Measurements from ENCODE around the gene DNAH6.

DNAH6 gene

DNA sequence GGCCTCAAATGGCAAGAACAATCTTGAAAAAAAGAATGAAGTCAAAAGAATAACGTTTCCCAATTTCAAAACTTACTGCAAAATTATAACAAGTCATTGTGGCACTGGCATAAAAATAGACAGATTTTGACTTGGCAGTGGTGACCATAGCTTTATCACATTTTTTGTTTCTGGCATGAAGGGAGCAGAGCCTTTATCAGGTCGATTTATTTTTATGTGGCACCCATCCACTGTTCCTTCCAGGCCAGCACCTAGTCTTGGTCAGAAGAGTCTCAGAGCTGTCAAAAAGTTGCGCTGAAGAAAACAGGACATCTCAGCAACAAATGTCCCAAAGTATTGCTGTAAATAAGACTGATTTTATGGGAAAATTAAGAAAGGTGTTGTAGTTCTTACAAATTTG is 272.2 kb downstream of the DNAH6 start:
- Histone ChIP-seq H3K9me3 (no peaks in the 10 kb centered on the region), H3K4me3 (ENCODE audit: low read depth in 1 of 2, low read length in 1 of 2) (no peak overlapping the region), H3K27me3 (no peaks in the 10 kb centered on the region), H3K27ac (no peak overlapping the region), H3K36me3 (no peaks in the 10 kb centered on the region), H3K4me1 (ENCODE audit: control insufficient read depth in 1 of 2, insufficient read depth in 1 of 2, low read depth in 1 of 2, low read length in 1 of 2) (no peaks in the 10 kb centered on the region)
- TF ChIP-seq, protein P1, sequence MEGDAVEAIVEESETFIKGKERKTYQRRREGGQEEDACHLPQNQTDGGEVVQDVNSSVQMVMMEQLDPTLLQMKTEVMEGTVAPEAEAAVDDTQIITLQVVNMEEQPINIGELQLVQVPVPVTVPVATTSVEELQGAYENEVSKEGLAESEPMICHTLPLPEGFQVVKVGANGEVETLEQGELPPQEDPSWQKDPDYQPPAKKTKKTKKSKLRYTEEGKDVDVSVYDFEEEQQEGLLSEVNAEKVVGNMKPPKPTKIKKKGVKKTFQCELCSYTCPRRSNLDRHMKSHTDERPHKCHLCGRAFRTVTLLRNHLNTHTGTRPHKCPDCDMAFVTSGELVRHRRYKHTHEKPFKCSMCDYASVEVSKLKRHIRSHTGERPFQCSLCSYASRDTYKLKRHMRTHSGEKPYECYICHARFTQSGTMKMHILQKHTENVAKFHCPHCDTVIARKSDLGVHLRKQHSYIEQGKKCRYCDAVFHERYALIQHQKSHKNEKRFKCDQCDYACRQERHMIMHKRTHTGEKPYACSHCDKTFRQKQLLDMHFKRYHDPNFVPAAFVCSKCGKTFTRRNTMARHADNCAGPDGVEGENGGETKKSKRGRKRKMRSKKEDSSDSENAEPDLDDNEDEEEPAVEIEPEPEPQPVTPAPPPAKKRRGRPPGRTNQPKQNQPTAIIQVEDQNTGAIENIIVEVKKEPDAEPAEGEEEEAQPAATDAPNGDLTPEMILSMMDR (IDR thresholded peaks at IDR 0.05) = no peak

DNA sequence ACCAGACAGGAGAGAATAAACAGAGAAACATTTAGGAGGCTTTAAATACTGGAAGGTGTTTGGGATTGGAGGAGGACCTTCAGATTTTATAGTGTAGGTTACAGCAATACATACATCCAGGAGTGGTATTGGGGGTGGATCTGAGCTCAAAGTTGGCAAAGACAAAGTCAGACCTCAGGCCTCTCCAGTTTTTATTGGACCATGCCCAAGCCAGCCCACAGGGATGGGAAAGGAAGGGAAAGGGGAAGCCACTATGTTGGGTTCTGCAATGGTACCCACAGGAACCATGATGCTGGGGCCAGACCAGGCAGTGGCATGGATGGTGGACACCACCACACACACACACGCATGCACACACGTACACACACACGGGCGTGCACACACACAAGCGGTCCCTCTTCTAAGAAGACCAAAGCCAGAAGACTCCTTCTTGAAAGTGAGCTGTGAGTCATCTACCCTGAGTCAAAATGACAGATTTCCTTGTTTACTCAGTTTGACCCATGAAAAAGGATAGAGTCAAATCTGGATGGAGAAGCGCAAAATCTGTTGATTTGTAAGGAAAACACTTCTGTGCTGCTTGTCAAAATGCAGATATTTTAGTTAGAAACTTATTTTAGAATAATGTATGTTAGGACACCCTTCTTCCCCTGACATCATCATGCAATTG is 276.7 kb downstream of the DNAH6 start:
- no peaks in the 10 kb centered on the region for H3K9me3 ChIP-seq

GRCh38 chr2:84793641-84794040 is 277.3 kb downstream of the DNAH6 start:
- Histone ChIP-seq H3K27me3 (no peaks in the 10 kb centered on the region), H3K36me3 (no peaks in the 10 kb centered on the region), H3K4me3 (ENCODE audit: low read depth in 1 of 2, low read length in 1 of 2) (no peak overlapping the region), H3K4me1 (ENCODE audit: control insufficient read depth in 1 of 2, insufficient read depth in 1 of 2, low read depth in 1 of 2, low read length in 1 of 2) (no peaks in the 10 kb centered on the region), H3K9me3 (no peaks in the 10 kb centered on the region), H3K27ac (no peak overlapping the region)
- TF ChIP-seq, protein P1 (IDR thresholded peaks at IDR 0.05) = no peak

More for the DNA sequence above, 276.7 kb downstream of the DNAH6 start:
- H3K27me3 ChIP-seq = no peaks in the 10 kb centered on the region
- H3K4me3 ChIP-seq (ENCODE audit: low read depth in 1 of 2, low read length in 1 of 2) = no peak overlapping the region
- TF ChIP-seq, protein P1 (IDR thresholded peaks at IDR 0.05) = no peak
- H3K27ac ChIP-seq = no peak overlapping the region
- no peaks in the 10 kb centered on the region for H3K36me3 ChIP-seq
- H3K4me1 ChIP-seq (ENCODE audit: control insufficient read depth in 1 of 2, insufficient read depth in 1 of 2, low read depth in 1 of 2, low read length in 1 of 2) = no peaks in the 10 kb centered on the region

GRCh38 chr2:84796798-84797197 is 280.5 kb downstream of the DNAH6 start:
- Histone ChIP-seq H3K27me3 (no peaks in the 10 kb centered on the region), H3K36me3 (no peaks in the 10 kb centered on the region), H3K4me1 (ENCODE audit: control insufficient read depth in 1 of 2, insufficient read depth in 1 of 2, low read depth in 1 of 2, low read length in 1 of 2) (no peaks in the 10 kb centered on the region), H3K27ac (no peak overlapping the region), H3K9me3 (no peaks in the 10 kb centered on the region), H3K4me3 (ENCODE audit: low read depth in 1 of 2, low read length in 1 of 2) (no peak overlapping the region)
- TF ChIP-seq, protein P1 (IDR thresholded peaks at IDR 0.05) = no peak

DNA sequence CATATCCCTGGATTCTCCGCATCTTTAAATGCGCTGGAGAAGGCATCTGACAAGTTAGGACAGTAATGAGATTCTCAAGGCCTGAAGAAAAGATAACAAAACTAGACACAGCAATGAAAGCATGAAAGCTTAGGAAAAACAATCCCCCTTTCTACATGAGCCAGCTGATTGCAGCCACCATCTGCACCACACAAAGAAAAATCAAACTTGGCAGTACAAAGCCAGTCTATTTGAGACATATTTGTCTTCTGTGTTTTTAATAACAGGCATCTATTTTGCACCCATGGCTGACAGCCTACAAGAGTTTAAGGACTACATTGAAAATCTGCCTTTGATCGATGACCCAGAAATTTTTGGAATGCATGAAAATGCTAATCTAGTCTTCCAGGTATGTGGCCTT is 281.0 kb downstream of the DNAH6 start:
- Histone ChIP-seq H3K27ac (no peak overlapping the region), H3K36me3 (no peaks in the 10 kb centered on the region), H3K9me3 (no peaks in the 10 kb centered on the region), H3K4me3 (ENCODE audit: low read depth in 1 of 2, low read length in 1 of 2) (no peak overlapping the region), H3K4me1 (ENCODE audit: control insufficient read depth in 1 of 2, insufficient read depth in 1 of 2, low read depth in 1 of 2, low read length in 1 of 2) (no peaks in the 10 kb centered on the region), H3K27me3 (no peaks in the 10 kb centered on the region)
- TF ChIP-seq, protein P1 (IDR thresholded peaks at IDR 0.05) = no peak
